ENCODE measurements around the gene SEC11C.

SEC11C gene

GRCh38 chr18:59109375-59109774, 30.3 kb upstream of the SEC11C start:
- H3K9ac ChIP-seq (ENCODE audit: low read length) = no peak overlapping the region
- H3K4me2 ChIP-seq (ENCODE audit: low read length) = no peak overlapping the region
- no peaks in the 10 kb centered on the region for H3K9me3 ChIP-seq (ENCODE audit: low read length)
- H3K4me3 ChIP-seq (ENCODE audit: low read depth, low read length, poor library complexity, severe bottlenecking) = no peak overlapping the region
- H3K79me2 ChIP-seq (ENCODE audit: insufficient read depth, low read length) = no peaks in the 10 kb centered on the region
- no peak overlapping the region for H3K27ac ChIP-seq (ENCODE audit: low read depth, low read length, poor library complexity, severe bottlenecking)
- H2AFZ ChIP-seq (ENCODE audit: low read length) = no peak overlapping the region
- H3K27me3 ChIP-seq (ENCODE audit: insufficient read depth, low read length) = no peaks in the 10 kb centered on the region; the same call in 1 of the 2 replicates
- H3F3A ChIP-seq (ENCODE audit: insufficient read depth, low read length) = no peaks in the 10 kb centered on the region
- H3K4me1 ChIP-seq (ENCODE audit: insufficient read depth, low read length, severe bottlenecking) = no peaks in the 10 kb centered on the region
- H4K20me1 ChIP-seq (ENCODE audit: insufficient read depth, low read length) = no peaks in the 10 kb centered on the region
- no peaks in the 10 kb centered on the region for H3K9me2 ChIP-seq (ENCODE audit: low read depth, low read length)
- TF ChIP-seq EZH2 (IDR thresholded peaks at IDR 0.05; ENCODE audit: borderline replicate concordance, low read length) = no peak
- TF ChIP-seq, protein P1, sequence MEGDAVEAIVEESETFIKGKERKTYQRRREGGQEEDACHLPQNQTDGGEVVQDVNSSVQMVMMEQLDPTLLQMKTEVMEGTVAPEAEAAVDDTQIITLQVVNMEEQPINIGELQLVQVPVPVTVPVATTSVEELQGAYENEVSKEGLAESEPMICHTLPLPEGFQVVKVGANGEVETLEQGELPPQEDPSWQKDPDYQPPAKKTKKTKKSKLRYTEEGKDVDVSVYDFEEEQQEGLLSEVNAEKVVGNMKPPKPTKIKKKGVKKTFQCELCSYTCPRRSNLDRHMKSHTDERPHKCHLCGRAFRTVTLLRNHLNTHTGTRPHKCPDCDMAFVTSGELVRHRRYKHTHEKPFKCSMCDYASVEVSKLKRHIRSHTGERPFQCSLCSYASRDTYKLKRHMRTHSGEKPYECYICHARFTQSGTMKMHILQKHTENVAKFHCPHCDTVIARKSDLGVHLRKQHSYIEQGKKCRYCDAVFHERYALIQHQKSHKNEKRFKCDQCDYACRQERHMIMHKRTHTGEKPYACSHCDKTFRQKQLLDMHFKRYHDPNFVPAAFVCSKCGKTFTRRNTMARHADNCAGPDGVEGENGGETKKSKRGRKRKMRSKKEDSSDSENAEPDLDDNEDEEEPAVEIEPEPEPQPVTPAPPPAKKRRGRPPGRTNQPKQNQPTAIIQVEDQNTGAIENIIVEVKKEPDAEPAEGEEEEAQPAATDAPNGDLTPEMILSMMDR (IDR thresholded peaks at IDR 0.05; ENCODE audit: low read length) = no peak
- no peaks in the 10 kb centered on the region for H3K36me3 ChIP-seq (ENCODE audit: insufficient read depth, low read length)

- no peak overlapping the region for H3K9ac ChIP-seq (ENCODE audit: low read length)
- H3K79me2 ChIP-seq (ENCODE audit: insufficient read depth, low read length) = no peaks in the 10 kb centered on the region
- H3F3A ChIP-seq (ENCODE audit: insufficient read depth, low read length) = no peaks in the 10 kb centered on the region
- no peak overlapping the region for H3K27ac ChIP-seq (ENCODE audit: low read depth, low read length, poor library complexity, severe bottlenecking)
- no peaks in the 10 kb centered on the region for H3K4me1 ChIP-seq (ENCODE audit: insufficient read depth, low read length, severe bottlenecking)
- H4K20me1 ChIP-seq (ENCODE audit: insufficient read depth, low read length) = no peaks in the 10 kb centered on the region
- H3K36me3 ChIP-seq (ENCODE audit: insufficient read depth, low read length) = no peaks in the 10 kb centered on the region
- H3K27me3 ChIP-seq (ENCODE audit: insufficient read depth, low read length) = no peaks in the 10 kb centered on the region
- H2AFZ ChIP-seq (ENCODE audit: low read length) = no peak overlapping the region
- H3K4me2 ChIP-seq (ENCODE audit: low read length) = no peak overlapping the region
- no peaks in the 10 kb centered on the region for H3K9me3 ChIP-seq (ENCODE audit: low read length)
- TF ChIP-seq EZH2 (IDR thresholded peaks at IDR 0.05; ENCODE audit: borderline replicate concordance, low read length) = no peak
- TF ChIP-seq, protein P1 (IDR thresholded peaks at IDR 0.05; ENCODE audit: low read length) = no peak
- H3K9me2 ChIP-seq (ENCODE audit: low read depth, low read length) = no peaks in the 10 kb centered on the region
- no peak overlapping the region for H3K4me3 ChIP-seq (ENCODE audit: low read depth, low read length, poor library complexity, severe bottlenecking)
Observed at GRCh38 chr18:59114160-59114559, 25.5 kb upstream of the SEC11C start.

GRCh38 chr18:59123588-59124369, 15.9 kb upstream of the SEC11C start:
- Histone ChIP-seq H3K79me2 (ENCODE audit: insufficient read depth, low read length) (no peaks in the 10 kb centered on the region), H3K27me3 (ENCODE audit: insufficient read depth, low read length) (0 out of 2 replicates have a peak, but pooled peaks cover 4% of the 10 kb centered on the region), H3K9me3 (ENCODE audit: low read length) (no peaks in the 10 kb centered on the region), H3K4me2 (ENCODE audit: low read length) (no peak overlapping the region), H3F3A (ENCODE audit: insufficient read depth, low read length) (no peaks in the 10 kb centered on the region), H2AFZ (ENCODE audit: low read length) (no peak overlapping the region), H3K9me2 (ENCODE audit: low read depth, low read length) (no peaks in the 10 kb centered on the region), H4K20me1 (ENCODE audit: insufficient read depth, low read length) (no peaks in the 10 kb centered on the region), H3K4me3 (ENCODE audit: low read depth, low read length, poor library complexity, severe bottlenecking) (no peak overlapping the region), H3K4me1 (ENCODE audit: insufficient read depth, low read length, severe bottlenecking) (no peaks in the 10 kb centered on the region), H3K9ac (ENCODE audit: low read length) (no peak overlapping the region), H3K36me3 (ENCODE audit: insufficient read depth, low read length) (no peaks in the 10 kb centered on the region), H3K27ac (ENCODE audit: low read depth, low read length, poor library complexity, severe bottlenecking) (no peak overlapping the region)
- TF ChIP-seq EZH2 (IDR thresholded peaks at IDR 0.05; ENCODE audit: borderline replicate concordance, low read length) = no peak
- TF ChIP-seq, protein P1 (IDR thresholded peaks at IDR 0.05; ENCODE audit: low read length) = no peak
